Neural cell (in vitro differentiated cells): ENCODE data around the gene PHF21B. TPM values are rescaled to one million over a fixed set of nuclear protein-coding genes. Genes with fewer than 3 reads are reported as not detected.

Source experiments
- H2AFZ ChIP-seq: fragments of 200-600, 300-800 bp; sonication (generic), shearing (Covaris generic); 2 replicates; pipeline ENCODE4 v1.6.0; 2014; ENCODE audit warnings: low read depth, mild to moderate bottlenecking, antibody characterized with exemption, low read length, moderate library complexity
- H3F3A ChIP-seq: fragments of 200-600 bp; shearing (Covaris generic); 2 replicates; pipeline ENCODE4 v1.6.1; 2016; ENCODE audit warnings: mild to moderate bottlenecking, moderate library complexity, mixed read lengths, antibody characterized with exemption, low read length; ENCODE audit not compliant: insufficient read depth, poor library complexity, severe bottlenecking
- H3K27ac ChIP-seq: fragments of 200-600, 300-800 bp; sonication (generic), shearing (Covaris generic); 2 replicates; pipeline ENCODE4 v1.5.1; 2014; ENCODE audit warnings: mild to moderate bottlenecking, low read length, moderate library complexity
- H3K27me3 ChIP-seq: fragments of 300-800, 200-600 bp; sonication (generic), shearing (Covaris generic); 2 replicates; pipeline ENCODE4 v1.6.0; 2014; ENCODE audit warnings: mild to moderate bottlenecking, low read depth, low read length, moderate library complexity; ENCODE audit not compliant: insufficient read depth
- H3K36me3 ChIP-seq: fragments of 300-800, 200-600 bp; sonication (generic), shearing (Covaris generic); 2 replicates; pipeline ENCODE4 v1.5.1; 2014; ENCODE audit warnings: mild to moderate bottlenecking, antibody characterized with exemption, low read length, moderate library complexity; ENCODE audit not compliant: insufficient read depth
- H3K4me2 ChIP-seq: fragments of 300-800, 200-600 bp; sonication (generic), shearing (Covaris generic); 2 replicates; pipeline ENCODE4 v1.6.0; 2014; ENCODE audit warnings: mild to moderate bottlenecking, low read length
- H3K4me3 ChIP-seq: fragments of 300-800, 200-600 bp; sonication (generic), shearing (Covaris generic); 2 replicates; pipeline ENCODE4 v1.5.1; 2014; ENCODE audit warnings: mild to moderate bottlenecking, low read length, moderate library complexity
- H3K79me2 ChIP-seq: fragments of 200-600 bp; shearing (Covaris generic); replicated peaks from 2 replicates; pipeline ENCODE4 v1.6.0; 2014; ENCODE audit warnings: mild to moderate bottlenecking, low read length, moderate library complexity; ENCODE audit not compliant: insufficient read depth
- H3K9ac ChIP-seq: fragments of 300-800, 200-600 bp; sonication (generic), shearing (Covaris generic); 2 replicates; pipeline ENCODE4 v1.6.1; 2016; ENCODE audit warnings: mild to moderate bottlenecking, low read length, mixed read lengths
- H3K9me2 ChIP-seq: fragments of 200-600 bp; shearing (Covaris generic); 2 replicates; pipeline ENCODE4 v1.6.1; 2016; ENCODE audit warnings: mild to moderate bottlenecking, low read length, mixed read lengths; ENCODE audit not compliant: insufficient read depth
- H3K9me3 ChIP-seq: fragments of 200-600, 300-800 bp; sonication (generic), shearing (Covaris generic); 2 replicates; pipeline ENCODE4 v1.6.1; 2016; ENCODE audit warnings: mild to moderate bottlenecking, mixed run types, low read length, moderate library complexity, mixed read lengths
- H4K20me1 ChIP-seq: fragments of 200-600 bp; shearing (Covaris generic); 2 replicates; pipeline ENCODE4 v1.6.1; 2016; ENCODE audit warnings: mild to moderate bottlenecking, mixed run types; ENCODE audit not compliant: insufficient read depth
- CTCF ChIP-seq: fragments of 450-650 bp; IDR thresholded peaks from 2 replicates; pipeline ENCODE4 v1.5.1; 2014; ENCODE audit warnings: antibody characterized with exemption, mild to moderate bottlenecking, moderate library complexity; ENCODE audit not compliant: poor library complexity, severe bottlenecking
- EP300 ChIP-seq: fragments of 450-650 bp; conservative IDR thresholded peaks from 2 replicates; pipeline ENCODE4 v1.6.1; 2014; ENCODE audit warnings: antibody characterized with exemption, mild to moderate bottlenecking, moderate library complexity; ENCODE audit not compliant: poor library complexity, severe bottlenecking
- EZH2 ChIP-seq: fragments of 200-600, 300-800 bp; shearing (Covaris generic), sonication (generic); IDR thresholded peaks from 2 replicates; pipeline ENCODE4 v1.6.1; 2014; ENCODE audit warnings: antibody characterized with exemption, low read length, borderline replicate concordance, mild to moderate bottlenecking; ENCODE audit not compliant: insufficient read depth, poor library complexity, severe bottlenecking
- MXI1 ChIP-seq: fragments of 450-650 bp; conservative IDR thresholded peaks from 2 replicates; pipeline ENCODE4 v1.6.1; 2014; ENCODE audit warnings: antibody characterized with exemption, mild to moderate bottlenecking; ENCODE audit not compliant: poor library complexity, severe bottlenecking
- POLR2AphosphoS5 ChIP-seq: IDR thresholded peaks from 2 replicates; pipeline ENCODE4 v1.6.1; 2012
- RAD21 ChIP-seq: fragments of 450-650 bp; conservative IDR thresholded peaks from 2 replicates; pipeline ENCODE4 v1.6.1; 2014; ENCODE audit warnings: antibody characterized with exemption, mild to moderate bottlenecking, moderate library complexity
- REST ChIP-seq: IDR thresholded peaks from 2 replicates; pipeline ENCODE4 v1.6.1; 2012; ENCODE audit warnings: borderline replicate concordance
- SMC3 ChIP-seq: fragments of 450-650 bp; conservative IDR thresholded peaks from 2 replicates; pipeline ENCODE4 v1.6.1; 2014; ENCODE audit warnings: antibody characterized with exemption, mild to moderate bottlenecking, moderate library complexity; ENCODE audit not compliant: poor library complexity
- TAF1 ChIP-seq: IDR thresholded peaks from 2 replicates; pipeline ENCODE4 v1.6.1; 2012; ENCODE audit warnings: low read depth
- polyA plus RNA-seq: library from polyadenylated mRNA; depleted of rRNA; stranded (reverse); fragments of >200 nt; gene quantifications from 2 replicates; pipeline ENCODE4 v1.2.3, GENCODE V29; 2014

Gene PHF21B
- polyA plus RNA-seq, 1 donor from 2014 or later, result 49.5 TPM

- TF ChIP-seq MXI1 (no peak), EP300 (no peak), REST (no peak), EZH2 (no peak), RAD21 (no peak), TAF1 (no peak)
- Histone ChIP-seq H3F3A (no peaks in the 10 kb centered on the region), H4K20me1 (no peaks in the 10 kb centered on the region), H3K36me3 (no peaks in the 10 kb centered on the region), H3K9me2 (no peaks in the 10 kb centered on the region), H3K27me3 (no peaks in the 10 kb centered on the region), H3K9ac (no peak overlapping the region), H2AFZ (no peak overlapping the region), H3K27ac (no peak overlapping the region), H3K4me3 (no peak overlapping the region), H3K79me2 (no peaks in the 10 kb centered on the region), H3K9me3 (no peaks in the 10 kb centered on the region), H3K4me2 (no peak overlapping the region)
Observed at GRCh38 chr22:45051946-45052345, 42.1 kb upstream of the PHF21B start.

- no peak overlapping the region for H3K4me3 ChIP-seq
- H3K9ac ChIP-seq, result no peak overlapping the region
- H3K4me2 ChIP-seq, result no peak overlapping the region
- H3K9me2 ChIP-seq, result no peaks in the 10 kb centered on the region
- H3K36me3 ChIP-seq, result no peaks in the 10 kb centered on the region
- H3K27ac ChIP-seq, result no peak overlapping the region
- no peaks in the 10 kb centered on the region for H3K27me3 ChIP-seq
- H3K9me3 ChIP-seq, result no peaks in the 10 kb centered on the region
- TF ChIP-seq CTCF (no peak), TAF1 (no peak), SMC3 (no peak), REST (no peak), EP300 (no peak), POLR2AphosphoS5 (no peak), MXI1 (no peak), RAD21 (no peak), EZH2 (no peak)
- H4K20me1 ChIP-seq, result no peaks in the 10 kb centered on the region
- H3F3A ChIP-seq, result no peaks in the 10 kb centered on the region
- no peaks in the 10 kb centered on the region for H3K79me2 ChIP-seq
- no peak overlapping the region for H2AFZ ChIP-seq
Observed at GRCh38 chr22:45051419-45051818, 41.6 kb upstream of the PHF21B start.
